ENCODE data around the gene RGS9.

GRCh38 chr17:65108152-65108551, 29.0 kb upstream of the RGS9 start:
- no peak for TF ChIP-seq CTCF (conservative IDR thresholded peaks at IDR 0.05; ENCODE audit: low read length)
- no peak for TF ChIP-seq EZH2phosphoT487 (IDR thresholded peaks at IDR 0.05; ENCODE audit: borderline replicate concordance, low read depth, low read length)

Measured in OCI-LY7 (cell line).